Suppressor macrophage treated with lipopolysaccharide for 1 hour (primary cell): ENCODE measurements around the gene BCL7A.
A peak's percentile ranks its signal among the peaks of the same experiment; 100 is the strongest.
"Not testable (repeated sequence)": the region's sequence is repeated elsewhere in the genome, so short reads cannot be mapped to it uniquely, and the experiment has no call there.

Experiments
- DNase-seq, 3 donors: peaks; one replicate each; pipeline ENCODE4 v3.0.0-alpha.2; 2020 to 2022

BCL7A gene

DNA sequence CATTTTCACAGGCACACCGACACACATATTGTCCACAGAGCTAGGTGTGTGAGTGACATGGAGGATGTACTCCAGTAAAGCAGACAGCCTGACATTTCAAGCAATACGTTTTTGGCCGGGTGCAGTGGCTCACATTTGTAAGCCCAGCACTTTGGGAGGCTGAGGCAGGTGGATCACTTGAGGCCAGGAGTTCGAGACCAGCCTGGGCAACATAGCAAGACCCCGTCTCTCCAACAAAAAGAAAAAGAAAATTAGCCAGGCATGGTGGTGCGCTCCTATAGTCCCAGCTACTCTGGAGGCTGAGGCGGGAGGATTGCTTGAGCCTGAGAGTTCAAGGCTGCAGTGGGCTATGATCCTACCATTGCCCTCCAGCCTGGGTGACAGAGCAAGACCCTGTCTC lies 34.7 kb downstream of the BCL7A start:
- DNase-seq = not testable (repeated sequence)

- no peak for DNase-seq
Observed at GRCh38 chr12:122057007-122057735, 35.5 kb downstream of the BCL7A start.

DNA sequence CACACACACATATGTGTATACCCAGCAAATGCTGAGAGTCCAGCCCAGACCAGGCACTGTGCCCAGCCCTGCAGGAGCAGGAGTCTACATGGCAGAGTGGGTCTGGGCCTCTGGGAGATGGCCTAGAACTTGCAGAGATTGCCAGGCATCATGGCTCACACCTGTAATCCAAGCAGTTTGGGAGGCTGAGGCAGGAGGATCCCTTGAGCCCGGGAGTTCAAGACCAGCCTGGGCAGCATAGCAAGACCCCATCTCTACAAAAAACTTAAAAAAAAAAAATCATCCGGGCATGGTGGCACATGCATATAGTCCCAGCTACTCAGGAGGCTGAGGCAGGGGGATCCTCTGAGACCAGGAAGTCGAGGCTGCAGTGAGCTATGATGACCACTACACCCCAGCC lies 36.1 kb downstream of the BCL7A start:
- no peak for DNase-seq

GRCh38 chr12:122058549-122059149 lies 37.0 kb downstream of the BCL7A start:
- DNase-seq = no peak

DNA sequence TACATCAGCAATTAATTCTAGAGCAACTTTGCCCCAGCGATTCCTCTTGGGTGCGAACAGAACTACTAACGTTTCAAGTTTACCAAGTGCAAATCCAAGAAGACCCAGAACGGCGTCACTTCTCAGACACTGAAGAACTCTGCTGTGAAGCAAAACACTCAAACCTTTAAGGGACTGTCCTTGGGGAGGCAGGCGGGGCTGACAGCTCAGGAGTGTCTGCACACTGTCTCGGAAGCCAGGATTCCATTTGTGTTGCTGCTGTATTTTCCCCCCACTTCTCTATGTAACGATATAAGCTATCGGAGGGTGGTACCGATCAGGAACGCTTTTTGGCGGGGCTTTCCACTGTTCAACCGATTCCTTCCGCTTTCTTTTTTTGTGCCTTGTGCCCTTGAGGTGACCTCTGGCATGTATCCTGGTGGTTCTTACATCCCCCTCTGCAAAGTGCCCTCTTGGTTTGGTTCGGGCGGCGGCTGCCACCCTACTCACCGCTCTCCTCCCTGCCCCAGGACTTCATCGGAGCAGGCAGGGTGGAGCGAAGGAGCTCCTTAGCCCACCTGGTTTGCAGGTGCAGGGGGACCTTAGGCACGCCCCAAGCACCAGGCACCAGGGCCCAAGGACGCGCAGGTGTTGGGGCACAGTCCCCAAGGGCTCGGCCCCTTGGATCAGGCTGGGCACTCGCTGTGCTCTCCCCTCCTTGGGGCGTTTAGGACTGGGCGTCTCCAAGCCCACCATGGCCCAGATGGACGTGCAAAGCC lies 37.7 kb downstream of the BCL7A start:
- DNase-seq = no peak

DNA sequence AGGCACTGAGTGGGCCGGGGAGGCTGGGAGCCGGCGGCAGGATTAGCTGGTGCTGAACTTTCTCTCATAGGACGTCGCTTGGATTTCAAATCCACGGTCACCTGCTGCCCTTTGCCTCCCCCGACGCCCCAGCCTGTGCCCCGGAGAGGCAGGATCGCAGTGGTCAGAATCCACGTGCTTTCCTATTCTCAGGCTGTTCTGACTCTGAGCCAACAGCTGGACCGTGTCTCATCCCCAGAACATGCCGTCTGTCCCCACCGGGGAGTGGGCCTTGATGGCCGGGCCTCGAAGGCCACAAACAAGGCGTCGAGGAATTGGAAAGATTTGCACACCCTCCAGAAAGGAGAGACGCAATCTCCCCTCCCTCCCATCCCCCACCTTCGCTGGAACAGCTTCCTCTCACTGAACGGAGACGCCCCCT lies 38.4 kb downstream of the BCL7A start:
- DNase-seq = no peak

DNA sequence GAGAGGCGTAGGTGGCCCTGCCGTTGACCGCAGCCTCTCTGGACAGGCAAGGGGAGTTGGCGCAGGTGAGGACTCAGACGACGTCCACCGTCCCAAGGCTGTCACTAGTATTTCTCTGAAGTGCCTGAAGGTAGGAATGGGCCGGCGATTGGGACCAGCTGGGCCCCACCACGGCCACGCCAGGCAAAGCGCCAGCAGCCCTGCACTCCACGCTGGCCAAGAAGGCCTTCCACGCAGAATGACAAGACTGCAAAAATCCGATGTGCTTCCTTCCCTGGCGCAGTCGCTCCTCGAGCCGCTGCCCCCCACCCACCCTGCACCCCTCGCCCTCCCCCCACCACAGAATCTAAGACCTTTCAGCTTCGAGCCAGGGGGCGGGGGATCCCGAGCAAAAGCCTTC lies 39.6 kb downstream of the BCL7A start:
- DNase-seq = no peak

- peak; percentile 82 to 86 (median 84) for DNase-seq
Observed at GRCh38 chr12:122062832-122063693, 41.4 kb downstream of the BCL7A start.

GRCh38 chr12:122063694-122064024 lies 42.0 kb downstream of the BCL7A start:
- DNase-seq = no peak

GRCh38 chr12:122064025-122064777 lies 42.5 kb downstream of the BCL7A start:
- DNase-seq = peak; percentile 80 to 93 (median 89)

DNA sequence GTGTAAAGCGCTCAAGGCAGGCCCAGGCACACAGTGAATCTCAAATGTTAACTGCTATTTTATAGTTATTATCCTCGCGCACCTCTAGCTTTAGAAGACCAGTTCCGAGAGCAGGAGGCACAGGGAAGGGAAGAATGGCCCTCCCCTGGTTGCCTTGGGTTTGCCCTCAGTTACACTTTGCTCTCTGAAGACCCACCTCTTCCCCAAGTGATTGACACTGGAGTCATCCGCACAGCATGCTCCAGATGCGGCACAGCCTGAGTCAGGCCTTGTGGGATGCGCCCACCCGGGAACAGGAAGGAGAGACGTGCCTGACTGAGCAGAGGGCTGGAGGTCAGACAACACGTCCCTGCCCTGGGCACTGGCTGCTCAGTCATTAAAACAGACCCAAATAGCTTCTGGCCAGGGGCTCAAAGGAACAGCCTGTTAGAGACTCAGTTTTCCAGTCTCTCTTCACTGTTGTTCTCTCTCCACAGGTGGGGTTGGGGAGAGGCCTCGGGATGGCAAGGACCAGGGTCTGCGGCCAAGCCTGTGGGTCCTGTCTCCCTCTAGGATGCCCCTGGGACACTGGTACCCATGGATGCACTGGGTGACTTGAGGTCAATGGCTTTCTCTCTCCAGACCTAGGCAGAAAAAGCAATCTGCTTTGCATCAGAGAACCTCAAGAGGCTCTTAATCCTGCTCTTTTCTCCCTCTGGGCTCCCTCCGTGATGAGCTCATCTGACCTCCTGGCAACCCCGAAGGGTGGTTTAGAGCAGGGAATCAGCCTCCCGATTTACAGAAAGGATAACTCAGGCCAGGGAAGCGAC lies 43.3 kb downstream of the BCL7A start:
- peak; percentile 69 to 80 (median 75) for DNase-seq

GRCh38 chr12:122067548-122067947 lies 45.9 kb downstream of the BCL7A start:
- DNase-seq = no peak

DNA sequence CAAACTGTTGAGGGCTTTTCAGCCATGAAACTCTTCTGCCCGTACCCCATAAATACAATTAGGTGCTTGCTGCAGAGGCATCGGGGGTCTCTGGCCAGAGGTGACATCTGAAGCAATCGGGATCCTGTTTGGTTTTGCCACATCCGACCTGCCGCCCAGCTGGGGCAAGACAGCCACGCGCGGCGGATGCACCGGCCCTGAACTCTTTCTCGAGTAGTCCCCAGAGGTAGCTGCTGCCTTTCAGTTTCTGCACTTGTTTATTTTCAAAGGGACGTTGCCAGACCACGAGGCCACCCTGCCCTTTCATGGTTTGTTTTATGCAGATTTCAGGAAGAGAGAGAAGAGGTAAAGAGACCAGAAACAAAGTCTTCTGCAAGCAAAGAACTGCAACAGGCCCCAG lies 46.3 kb downstream of the BCL7A start:
- DNase-seq = no peak

GRCh38 chr12:122072031-122072970 lies 50.6 kb downstream of the BCL7A start:
- DNase-seq = no peak

DNA sequence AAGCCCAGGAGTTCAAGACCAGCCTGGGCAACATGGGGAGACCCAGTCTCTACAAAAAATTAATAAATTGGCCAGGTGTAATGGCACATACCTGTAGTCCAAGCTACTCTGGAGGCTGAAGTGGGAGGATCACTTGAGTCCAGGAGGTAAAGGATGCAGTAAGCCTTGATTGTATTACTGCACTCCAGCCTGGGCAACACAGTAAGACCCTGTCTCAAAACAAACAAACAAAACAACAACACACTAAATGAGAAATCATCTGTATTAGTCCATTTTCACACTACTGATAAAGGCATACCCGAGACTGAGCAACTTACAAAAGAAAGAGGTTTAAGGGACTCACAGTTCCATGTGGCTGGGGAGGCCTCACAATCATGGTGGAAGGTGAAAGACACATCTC lies 52.1 kb downstream of the BCL7A start:
- no peak for DNase-seq

DNA sequence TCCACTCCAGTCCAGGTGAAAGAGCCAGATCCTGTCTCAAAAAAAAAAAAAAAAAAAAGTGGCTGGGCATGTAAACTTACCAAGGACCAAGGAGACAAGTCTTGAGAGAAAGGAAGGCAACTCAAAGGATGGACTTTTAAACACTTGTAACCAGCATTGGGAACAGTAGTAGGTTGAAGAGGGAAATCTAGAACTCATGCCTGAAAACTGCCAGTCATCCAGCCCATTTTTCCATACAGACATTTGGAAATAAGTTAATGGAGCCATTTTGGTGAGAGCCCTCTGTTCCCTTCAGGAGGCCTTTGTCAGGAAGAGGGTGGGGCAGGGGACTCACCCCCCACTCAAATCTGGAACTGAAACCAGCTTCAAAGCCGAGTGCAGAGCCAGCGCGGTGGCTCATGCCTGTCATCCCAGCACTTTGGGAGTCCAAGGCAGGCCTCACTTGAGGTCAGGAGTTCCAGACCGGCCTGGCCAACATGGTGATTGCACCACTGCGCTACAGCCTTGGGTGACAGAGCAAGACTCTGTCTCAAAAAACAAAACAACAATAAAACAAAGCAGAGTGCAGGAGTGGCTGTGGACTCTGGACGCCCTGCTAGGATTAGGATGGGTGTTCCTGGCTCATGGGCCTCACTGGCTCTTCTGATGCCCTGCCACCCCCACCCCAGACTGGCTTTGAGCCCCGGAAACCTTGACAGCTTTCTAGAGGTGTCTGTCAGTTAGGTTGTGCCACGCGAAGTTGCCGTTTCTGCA lies 55.2 kb downstream of the BCL7A start:
- peak; percentile 48 to 63 (median 61) for DNase-seq

- DNase-seq = peak; percentile 97 to 99 (median 98)
Observed at GRCh38 chr12:122078141-122079032, 56.7 kb downstream of the BCL7A start, which contains the start of gene MLXIP. TSS of gene MLXIP (plus strand) at chr12:122078756. CDS start at chr12:122078854, 98 bp downstream.

DNA sequence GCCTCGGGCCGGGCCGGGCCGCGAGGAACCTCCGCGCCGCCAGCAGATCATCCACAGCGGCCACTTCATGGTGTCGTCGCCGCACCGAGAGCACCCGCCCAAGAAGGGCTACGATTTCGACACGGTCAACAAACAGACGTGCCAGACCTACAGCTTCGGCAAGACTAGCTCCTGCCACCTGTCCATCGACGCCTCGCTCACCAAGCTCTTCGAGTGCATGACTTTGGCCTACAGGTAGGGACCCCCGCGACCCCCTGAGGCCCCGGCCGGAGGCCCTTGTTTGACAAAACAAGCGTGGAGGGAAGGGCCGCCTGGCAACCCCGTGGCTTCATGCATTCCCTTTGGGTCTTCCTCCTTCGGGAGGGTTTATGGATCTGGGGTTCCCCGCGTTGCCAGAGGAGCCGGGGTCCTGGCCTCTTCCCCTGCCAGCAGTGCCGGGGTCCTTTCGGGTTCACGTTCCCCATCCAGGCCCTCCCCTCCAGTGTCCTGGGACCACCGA lies 57.4 kb downstream of the BCL7A start:
- peak in 2 of 3 donors; percentile 37 to 53 for DNase-seq
